ENCODE measurements around the gene NECAB2.
"Not testable (repeated sequence)": the region's sequence is repeated elsewhere in the genome, so short reads cannot be mapped to it uniquely, and the experiment has no call there.

NECAB2 gene

GRCh38 chr16:83936581-83937165 is 31.4 kb upstream of the NECAB2 start:
- no peak for DNase-seq

GRCh38 chr16:83937267-83937666 is 30.8 kb upstream of the NECAB2 start:
- no peak for DNase-seq

GRCh38 chr16:83937922-83938885 is 29.8 kb upstream of the NECAB2 start:
- DNase-seq, result no peak

- DNase-seq, result no peak
Measured at GRCh38 chr16:83939266-83939855, 28.7 kb upstream of the NECAB2 start.

GRCh38 chr16:83940119-83940518 is 27.9 kb upstream of the NECAB2 start:
- DNase-seq, result no peak

- DNase-seq, result peak; percentile 90
Measured at GRCh38 chr16:83940630-83941378, 27.2 kb upstream of the NECAB2 start.

GRCh38 chr16:83941546-83941945 is 26.5 kb upstream of the NECAB2 start:
- DNase-seq, result not testable (repeated sequence)

- no peak for DNase-seq
Measured at GRCh38 chr16:83942074-83942473, 26.0 kb upstream of the NECAB2 start.

- DNase-seq, result no peak
Measured at GRCh38 chr16:83942815-83943515, 25.1 kb upstream of the NECAB2 start.

GRCh38 chr16:83943516-83944050 is 24.5 kb upstream of the NECAB2 start:
- no peak for DNase-seq

GRCh38 chr16:83945587-83945986 is 22.5 kb upstream of the NECAB2 start:
- no peak for DNase-seq

- no peak for DNase-seq
Measured at GRCh38 chr16:83946154-83946780, 21.8 kb upstream of the NECAB2 start.

- DNase-seq, result no peak
Measured at GRCh38 chr16:83946781-83947566, 21.1 kb upstream of the NECAB2 start.

- DNase-seq, result no peak
Measured at GRCh38 chr16:83947642-83948234, 20.3 kb upstream of the NECAB2 start.

GRCh38 chr16:83948914-83949723 is 18.9 kb upstream of the NECAB2 start:
- DNase-seq, result no peak

GRCh38 chr16:83949724-83950001 is 18.4 kb upstream of the NECAB2 start:
- no peak for DNase-seq

GRCh38 chr16:83950862-83951399 is 17.1 kb upstream of the NECAB2 start:
- not testable (repeated sequence) for DNase-seq

GRCh38 chr16:83951544-83951943 is 16.5 kb upstream of the NECAB2 start:
- no peak for DNase-seq

- DNase-seq, result no peak
Measured at GRCh38 chr16:83952587-83952939, 15.5 kb upstream of the NECAB2 start.
